GM19455 (cell line): Measurements from ENCODE around the gene BRMS1.
A peak's percentile ranks its signal among the peaks of the same experiment; 100 is the strongest.

Experiments
- ATAC-seq: cut with Tn5 transposase; IDR thresholded peaks from one replicate; pipeline ENCODE4 v1.9.1; 2021; ENCODE audit not compliant: unreplicated experiment

Gene BRMS1

DNA sequence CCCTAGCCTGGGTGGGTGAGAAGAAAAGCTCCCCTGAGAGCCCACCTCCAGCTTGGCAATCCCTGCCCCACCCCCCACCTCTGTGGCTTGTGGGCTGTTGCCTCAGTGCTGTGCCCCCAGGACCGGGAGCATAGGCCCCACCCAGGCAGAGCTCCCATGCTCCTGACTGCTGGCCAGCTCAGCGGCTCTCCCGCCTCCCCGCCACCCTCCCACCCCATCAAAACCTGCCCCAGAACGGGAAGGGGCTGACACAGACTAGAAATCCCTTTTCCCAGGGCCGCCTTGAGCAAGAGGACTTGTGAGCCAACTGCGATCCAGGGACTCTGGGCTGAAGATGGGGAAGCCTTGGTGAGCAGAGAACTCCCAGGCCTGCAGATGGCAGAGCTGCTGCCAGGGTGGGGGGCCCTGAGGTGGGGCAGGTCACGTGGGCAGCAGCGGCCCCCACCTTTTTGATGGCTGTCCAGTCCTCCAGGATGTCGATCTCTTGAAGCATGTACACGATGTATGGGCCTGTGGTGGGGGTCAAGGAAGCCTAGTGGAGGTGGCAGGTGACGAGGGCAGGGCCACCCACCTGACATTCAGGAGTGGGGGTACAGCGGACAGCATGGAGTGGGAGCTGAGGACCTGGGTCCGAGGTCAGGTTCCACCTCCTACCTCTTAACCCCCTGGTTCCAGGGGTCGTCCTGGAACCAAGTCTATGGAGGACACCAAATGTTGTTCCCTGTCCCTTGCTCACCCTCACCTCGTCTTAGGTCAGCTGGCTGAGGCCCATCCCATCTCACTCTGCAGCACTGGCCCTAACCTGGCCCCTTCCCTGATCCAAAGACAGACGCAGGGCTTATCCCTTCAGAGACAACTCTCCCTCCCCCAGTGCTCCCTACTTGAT lies 6.4 kb downstream of the BRMS1 start:
- ATAC-seq: no peak

DNA sequence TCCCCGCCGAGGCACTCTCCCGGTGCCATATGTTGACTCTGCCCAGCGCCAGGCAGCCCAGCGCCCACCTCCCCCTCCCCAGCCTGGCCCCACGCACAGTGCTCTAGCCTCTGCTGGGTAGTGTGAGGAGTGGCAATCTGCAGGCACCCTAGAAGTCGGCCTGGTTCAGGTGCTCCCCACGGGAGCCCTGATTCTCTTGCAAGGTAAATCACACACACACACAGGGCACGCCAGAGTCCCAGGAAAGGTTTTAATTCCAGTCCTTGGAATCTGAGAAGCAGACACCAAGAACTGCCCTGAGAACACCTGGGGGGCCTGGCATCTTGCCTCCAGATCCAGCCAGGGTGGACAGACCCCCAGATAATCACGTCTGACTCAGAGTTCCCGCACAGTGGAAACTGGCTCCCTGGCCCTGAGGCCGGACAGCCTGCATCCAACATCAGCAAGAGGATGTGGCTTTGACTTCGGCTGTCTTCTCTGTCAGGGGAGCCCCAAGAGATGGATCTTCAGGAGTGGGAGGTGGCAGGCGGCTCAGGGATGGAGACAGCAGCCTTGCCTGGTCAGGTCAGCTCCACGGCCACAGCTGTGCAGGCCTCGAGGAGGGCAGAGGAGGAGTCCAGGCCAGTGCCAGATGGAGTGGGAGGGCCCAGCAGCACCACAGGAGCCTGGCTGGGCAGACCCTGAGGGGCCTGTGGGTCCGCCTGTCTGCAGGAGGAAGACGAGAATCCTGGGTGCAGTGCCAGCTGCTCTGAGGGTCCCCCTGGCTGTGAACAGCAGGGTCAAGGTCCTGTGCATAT lies 7.6 kb downstream of the BRMS1 start:
- no peak for ATAC-seq

DNA sequence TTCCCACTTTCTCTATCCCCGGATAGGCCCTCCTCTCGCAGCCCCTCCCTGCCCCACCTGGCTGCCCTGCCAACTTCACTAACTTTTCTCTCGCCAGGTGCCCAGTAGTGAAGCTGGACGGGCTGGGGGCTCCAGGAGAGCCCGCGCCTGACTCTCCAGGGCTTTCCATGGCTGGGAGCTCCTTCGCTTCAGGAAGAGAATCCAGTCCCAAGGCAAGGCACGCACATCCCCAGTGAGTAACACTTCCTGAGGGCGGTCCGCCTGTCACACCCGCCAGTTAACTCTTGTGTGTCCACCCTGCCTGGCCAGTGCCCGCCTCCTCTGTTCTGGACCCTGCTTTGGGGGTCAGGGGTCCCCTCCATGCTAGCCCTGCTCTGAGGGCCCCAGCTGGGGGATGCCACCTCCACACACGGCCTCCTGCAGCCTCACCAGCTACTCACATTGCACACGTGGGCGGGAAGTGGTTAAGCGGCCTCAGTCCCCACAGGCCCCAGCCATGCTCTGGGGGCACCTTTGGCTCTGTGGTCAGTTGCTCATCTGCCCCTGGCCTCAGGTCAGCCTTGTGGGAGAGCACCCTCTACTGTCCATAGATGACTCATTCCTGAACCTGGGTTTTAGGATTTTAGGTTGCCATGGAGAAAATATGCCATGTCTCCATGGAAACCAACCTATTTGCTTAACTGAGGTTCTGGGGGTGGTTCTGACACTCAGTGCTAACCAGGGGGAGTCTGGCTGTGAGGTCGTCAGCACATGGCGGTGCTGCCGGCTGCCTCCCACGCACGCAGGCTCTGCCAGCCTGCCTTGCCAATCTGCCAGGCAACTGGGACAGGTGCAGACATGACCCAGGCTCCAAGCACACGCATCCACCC lies 8.4 kb downstream of the BRMS1 start, which contains the start of gene RIN1:
RIN1 (minus strand) TSS at position 201 of the 869 bp plus-strand sequence; CDS start at position 169, 32 bp downstream.
- ATAC-seq: peak; percentile 54

DNA sequence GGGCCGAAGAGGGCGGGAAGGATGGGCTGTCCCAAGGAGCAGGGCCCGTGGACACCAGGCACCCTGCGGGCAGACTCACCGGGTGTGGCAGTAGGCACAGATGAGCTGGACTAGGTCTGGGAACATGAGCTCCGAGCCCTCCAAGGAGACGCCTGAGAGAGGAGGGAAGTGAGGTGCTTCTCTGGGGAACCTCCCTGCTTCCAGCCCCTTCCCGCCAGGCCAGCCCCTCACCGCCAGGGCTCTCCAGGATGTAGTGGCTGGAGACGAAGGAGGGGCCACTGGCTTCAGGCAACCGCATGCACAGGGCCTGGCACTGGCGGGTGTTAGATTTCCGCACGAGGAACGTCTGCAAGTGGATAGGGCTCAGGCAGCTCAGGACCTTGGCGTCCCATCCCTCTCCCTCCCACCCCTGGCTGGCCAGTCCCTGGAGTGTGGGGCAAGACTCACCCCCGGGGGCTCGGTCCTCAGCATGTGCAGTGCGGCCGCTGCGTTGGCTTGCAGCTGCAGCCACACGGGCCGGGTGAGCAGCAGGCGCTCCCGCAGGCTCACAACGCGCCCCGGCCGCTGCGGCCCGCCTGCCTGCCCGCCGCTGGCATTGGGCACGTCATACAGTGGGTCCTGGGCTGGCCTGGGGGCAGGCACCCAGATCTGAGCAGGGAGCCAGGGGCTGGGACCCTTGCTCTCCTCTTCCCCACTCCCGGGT lies 9.2 kb downstream of the BRMS1 start:
- ATAC-seq: no peak

DNA sequence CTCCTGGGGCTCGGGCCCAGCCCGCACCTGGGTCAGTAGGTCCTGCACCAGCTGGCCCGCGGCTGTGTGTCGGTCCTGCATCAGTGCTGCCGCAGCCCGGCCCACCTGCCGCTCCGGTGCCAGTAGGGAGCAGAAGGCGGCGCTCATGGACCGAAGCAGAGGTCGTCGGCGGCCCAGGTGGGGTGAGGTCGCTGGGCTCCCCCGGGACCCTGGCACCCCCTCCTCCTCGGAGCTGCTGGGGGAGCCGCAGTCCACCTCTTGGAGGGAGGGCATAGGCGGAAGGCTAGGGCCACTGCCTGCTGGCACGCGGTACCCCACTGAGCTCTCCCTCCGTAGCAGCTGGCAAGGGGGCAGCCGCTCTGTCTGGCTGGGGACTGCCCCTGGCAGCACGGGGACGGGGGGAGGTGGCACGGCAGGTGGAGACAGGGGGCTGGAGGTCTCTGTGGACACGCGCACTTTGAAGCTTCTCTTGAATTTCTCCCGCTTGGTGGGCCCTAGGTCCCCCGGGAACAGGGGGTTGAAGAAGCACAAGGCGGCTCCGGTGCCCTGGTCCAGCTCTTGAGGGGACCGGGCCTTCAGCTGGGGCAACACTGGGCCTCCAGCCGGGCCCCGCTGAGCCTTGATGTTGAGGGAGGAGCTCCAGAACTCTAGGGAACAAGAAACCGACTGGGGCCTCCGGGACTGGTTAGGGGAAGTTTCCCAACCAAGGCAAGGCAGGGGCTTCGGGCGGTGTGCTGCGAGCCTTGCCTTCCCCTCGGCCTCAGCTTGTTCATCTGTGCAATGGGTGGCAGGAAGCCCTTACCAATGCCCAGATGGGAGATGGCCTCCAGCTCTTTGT lies 10.1 kb downstream of the BRMS1 start:
- no peak for ATAC-seq

DNA sequence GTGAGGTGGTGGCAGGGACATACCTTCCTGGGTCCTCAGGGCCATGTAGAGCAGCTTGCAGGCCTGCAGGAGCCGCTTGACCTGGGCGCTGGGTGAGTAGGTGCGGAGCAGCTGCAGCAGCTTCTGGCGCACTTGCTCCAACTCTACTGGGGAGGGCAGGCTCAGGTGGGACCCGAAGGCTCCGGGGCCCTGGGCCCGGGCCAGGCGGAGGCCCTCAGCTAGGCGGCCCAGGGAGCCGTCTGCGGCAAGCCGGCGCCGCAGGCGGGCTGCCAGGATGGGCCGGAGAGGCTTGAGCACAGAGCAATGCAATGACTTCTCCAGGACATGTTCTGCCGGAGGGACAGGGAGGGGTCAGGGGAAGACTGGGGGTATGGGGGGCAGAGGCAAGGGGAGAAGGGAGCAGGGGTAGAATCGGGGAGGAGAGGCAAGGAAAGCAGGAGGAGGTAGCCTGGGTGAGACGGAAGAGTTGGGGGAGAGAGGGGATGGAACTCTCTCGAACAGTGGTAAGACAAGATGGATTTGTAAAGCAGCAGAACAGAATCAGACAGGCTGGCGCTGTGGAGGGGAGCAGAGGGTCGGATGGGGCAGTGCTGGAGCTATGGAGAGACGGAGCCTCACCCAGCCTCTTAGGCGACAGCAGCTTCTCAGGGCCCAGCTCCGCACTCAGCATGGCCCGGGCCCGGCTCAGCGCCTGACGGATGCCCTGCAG lies 10.9 kb downstream of the BRMS1 start:
- no peak for ATAC-seq

DNA sequence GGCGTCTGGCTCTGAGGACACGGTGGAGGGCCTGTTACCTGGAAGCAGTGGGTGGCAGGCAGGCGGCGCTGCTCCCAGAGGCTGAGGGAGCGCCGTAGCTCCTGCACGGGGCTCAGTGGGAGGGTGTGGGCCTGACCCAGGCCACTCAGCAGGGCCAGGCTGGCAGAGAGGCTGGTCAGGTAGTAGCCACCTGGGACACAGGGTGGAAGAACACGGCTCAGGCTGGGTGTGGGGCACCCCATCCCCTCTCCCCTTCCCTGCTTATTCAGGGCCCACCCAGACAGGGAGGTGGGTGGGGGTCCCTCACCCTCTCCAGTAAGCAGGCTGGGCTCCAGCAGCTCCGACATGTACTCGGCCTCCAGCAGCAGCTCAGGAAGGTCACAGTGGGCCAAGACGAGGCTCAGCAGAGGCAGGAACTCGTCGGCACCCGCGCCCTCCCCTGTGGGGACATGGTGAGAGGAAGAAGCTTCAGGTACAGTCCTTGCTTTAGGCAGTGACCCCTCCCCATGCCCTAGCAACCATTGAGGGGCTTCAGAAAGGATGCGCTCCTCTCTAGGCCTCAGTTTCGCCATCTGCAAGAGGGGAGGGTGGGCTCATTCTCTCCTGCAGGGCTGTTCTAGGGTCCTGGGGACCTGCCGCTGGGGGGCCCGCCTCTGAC lies 11.6 kb downstream of the BRMS1 start:
- ATAC-seq: no peak

DNA sequence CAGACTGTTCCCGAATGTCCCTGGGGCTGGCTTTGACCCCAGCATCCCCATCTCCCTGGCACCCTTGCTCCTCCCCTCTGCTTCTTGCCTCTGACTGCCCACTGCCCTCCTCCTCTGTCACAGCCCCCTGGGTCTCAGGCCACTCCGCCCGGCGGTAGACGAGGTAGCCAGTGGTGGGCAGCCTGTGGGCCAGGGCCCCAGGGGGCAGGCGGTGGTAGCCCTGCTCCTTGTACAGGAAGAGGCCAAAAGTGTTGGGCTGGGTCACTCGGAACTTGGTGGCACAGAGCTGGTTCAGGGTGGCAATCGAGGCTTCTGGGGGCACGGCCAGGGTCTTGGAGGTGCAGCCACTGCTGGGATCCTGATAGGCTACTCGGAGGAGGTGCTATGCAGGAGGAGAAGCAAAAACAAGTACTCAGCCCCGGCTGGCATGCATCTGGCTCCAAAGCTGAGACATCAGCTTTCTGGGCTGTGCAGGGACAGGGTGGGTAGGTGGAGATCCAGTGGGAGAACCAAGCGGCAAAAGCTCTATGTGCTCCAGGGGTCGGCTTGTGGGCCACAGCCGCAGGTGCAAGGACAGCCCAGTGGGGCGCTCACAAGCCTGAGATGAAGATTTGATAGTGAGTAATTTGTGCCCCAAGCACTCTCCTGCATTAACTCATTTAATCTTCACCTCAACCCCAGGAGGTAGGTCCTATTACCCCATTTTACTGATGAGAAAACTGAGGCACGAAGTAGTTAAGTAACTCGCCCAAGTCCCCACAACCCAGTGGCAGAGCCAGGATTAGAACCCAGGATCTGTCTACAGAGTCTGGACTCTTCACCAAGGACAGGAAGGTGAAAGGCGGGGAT lies 12.3 kb downstream of the BRMS1 start:
- ATAC-seq: no peak

DNA sequence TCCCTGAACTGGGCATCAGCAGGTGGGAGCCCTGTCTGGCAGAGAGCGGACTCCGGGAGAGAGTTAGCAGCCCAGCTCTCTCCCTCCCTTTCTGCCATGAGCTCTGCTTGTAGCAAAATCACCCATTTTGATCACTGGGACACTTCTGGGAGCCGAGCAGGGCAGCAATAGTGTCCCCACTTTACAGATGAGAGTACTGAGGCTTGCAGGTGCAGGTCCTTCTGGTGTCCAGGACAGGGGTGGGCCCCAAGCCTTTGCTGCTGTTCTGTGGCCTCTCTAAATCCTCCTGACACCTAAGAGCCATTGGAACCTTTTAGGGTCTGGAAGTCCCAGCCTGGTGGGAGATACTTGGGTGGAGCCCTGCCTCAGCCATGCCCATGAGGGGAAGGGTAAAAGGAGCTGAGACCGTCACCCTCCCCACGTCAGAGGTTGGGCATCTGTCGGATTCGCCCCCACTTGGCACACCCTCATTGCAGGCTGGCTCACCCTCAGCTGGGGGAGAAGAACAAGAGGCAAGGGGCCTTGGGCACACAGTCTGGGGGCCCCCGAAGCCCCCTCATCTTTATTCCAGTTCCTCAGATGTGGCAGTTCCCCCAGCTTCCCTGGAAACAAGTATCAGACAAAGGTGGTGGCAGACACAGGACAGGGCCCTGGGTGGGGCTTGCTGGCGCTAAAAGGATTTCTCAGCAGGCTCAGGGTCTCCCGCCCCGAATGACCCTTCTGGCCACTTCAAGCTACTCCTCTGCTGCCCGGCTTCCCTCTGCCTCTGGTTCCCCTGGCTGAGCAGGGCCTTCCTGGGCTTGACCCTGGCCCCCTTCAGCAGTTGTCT lies 13.1 kb downstream of the BRMS1 start:
- ATAC-seq: no peak

DNA sequence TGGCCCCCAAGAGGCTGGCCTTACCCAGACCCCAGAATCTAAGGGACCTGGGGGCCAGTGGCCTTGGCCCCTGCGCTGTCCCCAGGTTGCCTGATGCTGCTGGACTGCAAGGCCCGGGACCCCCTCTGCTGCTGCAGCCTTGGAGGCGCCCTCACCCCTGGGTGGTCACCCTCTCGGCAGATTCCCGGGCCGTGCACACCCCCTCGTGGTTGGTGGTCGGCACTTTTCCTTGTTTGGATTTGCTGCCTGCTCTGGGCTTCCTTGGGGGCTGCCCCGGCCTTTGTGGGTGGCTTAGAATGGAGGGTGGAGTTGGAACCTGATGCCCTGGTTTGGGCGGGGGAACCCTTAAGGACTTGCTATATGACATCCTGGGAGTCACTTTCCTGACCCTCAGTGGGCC lies 14.0 kb downstream of the BRMS1 start:
- no peak for ATAC-seq

DNA sequence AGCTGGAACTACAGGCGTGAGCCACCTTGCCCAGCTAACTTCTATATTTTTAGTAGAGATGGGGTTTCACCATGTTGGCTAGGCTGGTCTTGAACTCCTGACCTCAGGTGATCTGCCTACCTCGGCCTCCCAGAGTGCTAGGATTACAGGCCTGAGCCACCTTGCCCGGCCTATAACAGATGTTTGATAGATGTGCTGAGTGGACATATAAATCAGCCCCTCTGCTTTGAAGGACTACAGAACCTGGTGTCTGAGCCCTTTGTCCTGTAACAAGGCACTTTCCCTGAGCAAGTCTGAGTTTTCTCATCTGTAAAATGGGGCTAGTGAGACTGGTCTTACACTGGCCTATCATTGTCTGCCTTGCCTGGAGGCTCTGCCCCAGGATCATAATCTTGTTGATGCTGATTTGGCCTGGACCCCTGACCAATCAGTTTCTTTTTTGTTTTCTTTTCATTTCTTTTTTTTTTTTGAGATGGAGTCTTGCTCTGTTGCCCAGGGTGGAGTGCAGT lies 15.7 kb downstream of the BRMS1 start:
- no peak for ATAC-seq

DNA sequence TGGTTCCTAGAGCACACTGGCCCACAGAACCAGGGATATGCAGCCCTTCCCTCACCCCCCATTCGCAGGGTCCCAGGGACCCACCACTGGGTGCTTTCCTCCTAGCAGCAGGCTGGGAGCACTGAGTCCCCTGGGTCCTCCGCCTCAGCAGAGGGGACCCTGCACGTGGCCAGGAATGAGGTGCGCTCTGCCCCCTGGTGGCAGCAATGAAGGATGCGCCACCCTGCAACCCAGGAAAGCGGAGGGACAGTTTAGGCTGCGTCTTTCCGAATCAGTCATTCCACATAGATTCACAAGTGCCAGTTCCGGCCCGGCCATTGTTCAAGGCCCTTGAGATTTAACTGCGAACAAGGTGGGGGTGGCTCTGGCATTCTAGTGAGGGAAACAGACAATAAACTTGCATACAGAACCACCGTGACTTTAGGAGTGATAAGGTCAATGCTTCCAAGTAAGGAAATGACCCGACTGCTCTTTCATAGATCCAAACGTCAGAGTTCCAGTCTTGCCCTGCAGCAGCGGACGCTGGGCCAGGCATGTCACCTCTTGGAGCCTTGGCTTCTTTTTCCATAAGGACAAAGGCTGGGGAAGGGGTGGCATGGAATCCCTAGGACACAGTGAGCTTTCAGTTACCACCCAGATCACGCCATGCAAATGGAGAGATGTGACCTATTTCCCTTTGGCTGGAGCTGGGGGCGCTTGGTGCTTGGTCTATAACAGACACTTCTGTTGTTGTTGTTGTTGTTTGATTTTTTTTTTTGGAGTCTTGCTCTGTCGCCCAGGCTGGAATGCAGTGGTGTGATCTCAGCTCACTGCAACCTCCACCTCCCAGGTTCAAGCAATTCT lies 16.4 kb downstream of the BRMS1 start:
- peak; percentile 77 for ATAC-seq

DNA sequence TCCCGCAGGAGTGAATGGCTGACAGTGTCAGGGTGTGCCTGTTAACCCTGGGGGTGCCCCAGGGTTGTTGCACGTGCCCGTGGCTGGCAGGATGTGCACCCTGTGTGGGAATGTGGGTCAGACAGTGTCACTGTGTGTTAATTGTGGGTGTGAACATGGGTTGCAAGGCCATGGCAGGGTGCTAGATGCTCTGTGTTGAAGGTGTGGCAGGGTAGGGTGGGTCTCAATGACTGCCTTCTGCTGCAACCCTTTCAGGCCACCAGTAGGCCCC lies 16.9 kb downstream of the BRMS1 start:
- ATAC-seq: no peak

DNA sequence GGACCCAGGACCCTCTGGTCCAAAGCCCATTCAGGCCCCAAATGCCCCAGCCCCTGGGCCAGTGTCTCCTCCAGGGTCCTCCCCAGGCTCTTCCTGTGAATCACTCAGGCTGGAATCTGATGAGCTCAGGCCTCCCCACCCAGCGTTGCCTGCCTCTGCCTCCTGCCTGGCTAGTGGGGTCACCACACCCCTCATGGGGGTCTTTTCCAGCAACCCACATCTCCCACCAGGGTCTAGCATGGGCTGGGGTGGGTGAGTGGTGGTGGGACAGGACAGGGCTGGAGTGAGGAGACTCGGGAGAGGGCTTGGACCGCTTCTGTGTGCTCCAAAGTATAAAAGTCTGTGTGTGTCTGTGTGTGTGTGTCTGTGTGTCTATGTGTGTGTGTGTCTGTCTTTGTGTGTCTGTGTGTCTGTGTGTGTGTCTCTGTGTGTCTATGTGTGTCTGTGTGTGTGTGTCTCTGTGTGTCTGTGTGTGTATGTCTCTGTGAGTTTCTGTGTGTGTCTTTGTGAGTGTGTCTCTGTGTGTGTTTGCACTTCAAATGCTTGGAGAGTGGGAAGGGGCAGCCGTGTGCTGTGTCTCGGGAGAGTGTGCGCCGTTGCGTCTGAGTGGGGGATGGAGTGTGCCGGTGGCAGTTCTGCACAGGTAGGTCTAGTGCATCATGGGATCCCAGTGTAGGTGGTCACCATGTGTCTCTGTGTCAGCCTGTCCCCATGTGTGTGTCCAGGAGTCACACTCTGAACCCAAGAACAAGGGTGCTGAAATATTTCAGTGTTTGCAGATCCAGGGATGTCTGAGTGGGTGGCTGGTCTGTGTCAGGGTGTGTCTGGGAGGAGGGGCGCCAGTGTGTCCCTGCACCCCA lies 17.5 kb downstream of the BRMS1 start:
- no peak for ATAC-seq
